CD4-positive, alpha-beta T cell treated with Interleukin-21 for 1 hour (primary cell): ENCODE data around the gene PTPRN2.

Experiments used
- DNase-seq: peaks from one replicate; pipeline ENCODE4 v3.0.0-alpha.2; 2020

The PTPRN2 gene

GRCh38 chr7:158329014-158329610, 258.5 kb downstream of the PTPRN2 start:
- no peak for DNase-seq

GRCh38 chr7:158328376-158329013, 259.1 kb downstream of the PTPRN2 start:
- DNase-seq, result no peak

DNA sequence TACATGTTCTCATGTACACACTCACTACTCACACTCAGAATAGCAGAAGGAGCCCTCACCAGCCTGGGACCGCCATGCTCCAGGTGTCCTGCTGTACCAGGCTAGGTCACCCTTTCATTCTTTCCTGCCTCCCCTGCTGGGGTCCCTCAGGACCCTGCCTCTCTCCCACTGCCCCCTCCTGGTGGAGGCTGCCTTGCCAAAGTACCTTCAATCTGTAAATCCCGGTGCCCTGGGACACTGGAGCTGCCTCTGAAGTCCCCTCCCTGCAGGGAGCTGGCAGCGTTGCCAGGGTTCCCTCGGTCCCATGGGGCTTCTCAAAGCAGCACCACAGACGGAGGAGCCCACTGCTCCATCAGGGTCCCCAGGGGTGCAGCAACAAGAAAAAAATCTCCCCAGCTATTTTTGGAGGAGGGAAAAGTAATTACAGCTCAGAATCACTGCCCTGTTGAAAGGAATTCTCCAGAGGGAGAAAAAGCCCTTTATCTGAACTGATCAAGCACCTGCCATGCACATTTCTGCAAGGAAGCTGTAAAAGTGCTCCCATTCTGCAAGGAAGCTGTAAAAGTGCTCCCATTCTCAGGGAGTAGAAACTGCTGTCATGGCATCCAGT, 259.9 kb downstream of the PTPRN2 start:
- no peak for DNase-seq

GRCh38 chr7:158327012-158327411, 260.6 kb downstream of the PTPRN2 start:
- DNase-seq, result no peak

- DNase-seq, result no peak
Observed at GRCh38 chr7:158325530-158326381, 261.9 kb downstream of the PTPRN2 start.

- no peak for DNase-seq
Observed at GRCh38 chr7:158324397-158325360, 262.9 kb downstream of the PTPRN2 start.

DNA sequence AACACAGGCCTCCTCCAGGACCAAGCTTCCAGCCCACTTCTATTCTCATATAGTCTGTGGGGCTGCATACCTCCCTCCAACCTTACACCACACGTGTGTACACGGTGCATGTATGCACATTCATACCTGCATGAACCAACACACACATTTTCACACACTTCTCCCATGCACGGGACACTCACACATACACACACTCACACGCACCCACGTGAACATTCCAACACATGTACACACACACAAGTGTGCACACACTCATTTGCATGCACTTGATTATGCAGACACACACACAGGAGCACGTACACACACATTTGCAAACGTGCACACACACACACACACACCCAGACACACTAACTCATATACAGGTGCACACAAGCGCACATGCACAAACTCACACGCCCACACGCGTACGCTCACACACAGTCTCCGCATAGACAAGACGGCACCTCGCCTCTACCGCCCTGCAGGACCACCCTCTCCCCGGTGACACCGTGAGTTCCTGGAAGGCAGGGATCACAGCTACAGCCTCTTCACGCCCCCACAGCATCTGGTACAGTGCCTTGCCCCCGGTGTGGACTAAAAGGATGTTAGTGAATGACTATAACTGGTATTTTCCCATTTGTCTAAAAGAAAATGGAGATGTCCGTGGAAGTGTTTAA, 263.8 kb downstream of the PTPRN2 start:
- no peak for DNase-seq

DNA sequence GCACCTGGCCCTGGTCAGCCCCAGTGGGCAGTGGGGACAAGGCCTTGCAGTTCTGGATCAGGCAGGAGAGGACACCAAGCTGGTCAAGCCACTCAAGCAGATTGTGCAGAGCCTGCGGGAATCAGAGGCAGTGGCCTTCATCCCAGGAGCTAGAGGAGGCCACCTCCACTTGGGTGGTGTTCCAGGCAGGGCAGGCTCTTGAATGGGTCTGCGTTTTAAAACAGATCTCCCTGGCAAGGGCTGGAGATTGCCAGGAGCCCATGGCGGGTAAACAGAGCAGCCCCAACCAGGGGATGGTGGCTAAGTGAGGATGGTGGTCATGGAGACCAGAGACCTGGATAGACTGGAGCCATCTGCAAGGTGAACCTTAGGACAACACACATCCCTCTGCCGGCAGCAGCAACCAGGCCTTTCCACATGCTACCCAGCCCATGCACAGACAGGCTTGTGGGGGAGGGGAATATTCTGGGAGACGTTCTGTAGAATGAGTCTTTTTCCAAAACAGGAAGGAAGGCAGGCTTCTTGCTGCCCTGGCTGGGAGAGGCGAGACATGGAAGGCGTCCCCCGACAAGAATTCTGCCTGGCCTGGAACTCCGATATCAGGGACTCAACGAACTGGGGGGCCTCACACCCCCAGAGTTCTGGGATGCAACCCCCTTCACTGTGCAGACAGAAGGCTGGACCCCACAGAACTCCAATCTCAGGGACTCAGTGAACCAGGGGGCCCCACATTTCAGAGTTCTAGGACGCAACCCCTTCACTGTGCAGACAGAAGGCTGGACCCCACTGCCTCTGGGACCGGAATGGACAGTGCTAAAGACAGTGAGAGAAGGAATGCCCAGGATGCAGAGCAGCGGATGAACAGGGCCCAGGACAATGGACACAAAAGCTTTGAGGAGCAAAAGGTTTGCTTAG, 264.8 kb downstream of the PTPRN2 start:
- DNase-seq, result no peak

- DNase-seq, result no peak
Observed at GRCh38 chr7:158321936-158322615, 265.5 kb downstream of the PTPRN2 start.

- DNase-seq, result no peak
Observed at GRCh38 chr7:158321056-158321700, 266.4 kb downstream of the PTPRN2 start.

DNA sequence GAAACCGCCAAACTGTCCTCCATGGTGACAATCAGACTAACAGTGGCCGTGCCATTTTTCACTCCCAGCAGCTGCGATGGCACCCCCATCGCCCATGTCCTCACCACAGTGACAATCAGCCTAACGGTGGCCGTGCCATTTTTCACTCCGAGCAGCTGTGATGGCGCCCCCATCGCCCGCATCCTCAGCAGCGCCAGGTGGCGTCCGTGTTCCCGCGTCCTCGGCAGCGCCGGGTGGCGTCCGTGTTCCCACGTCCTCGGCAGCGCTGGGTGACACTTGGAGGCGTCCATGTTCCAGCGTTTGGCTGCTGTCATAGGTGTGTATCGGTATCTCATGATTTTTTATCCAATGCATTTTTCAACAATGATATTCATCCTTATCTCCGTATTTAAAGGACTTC, 267.3 kb downstream of the PTPRN2 start:
- no peak for DNase-seq

DNA sequence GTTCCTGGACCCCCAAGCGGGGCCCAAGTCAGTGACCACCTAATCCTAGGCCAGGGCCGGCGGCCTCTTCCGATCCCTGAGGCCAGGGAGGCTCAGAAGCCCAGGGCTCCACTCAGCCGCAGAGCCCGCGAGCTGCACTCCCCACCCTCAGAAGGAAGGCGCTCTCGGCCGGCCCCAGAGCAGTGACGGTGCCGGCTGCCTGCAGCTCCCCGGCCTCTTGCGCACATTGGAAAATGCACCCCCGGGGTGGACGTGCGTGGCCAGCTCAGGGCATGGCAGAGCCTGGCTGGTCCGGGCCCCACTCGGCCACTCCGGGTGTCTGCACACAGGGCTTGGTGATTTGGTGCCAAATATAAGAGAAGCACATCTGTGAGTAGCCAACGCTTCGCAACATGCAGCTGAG, 269.1 kb downstream of the PTPRN2 start:
- DNase-seq, result no peak

DNA sequence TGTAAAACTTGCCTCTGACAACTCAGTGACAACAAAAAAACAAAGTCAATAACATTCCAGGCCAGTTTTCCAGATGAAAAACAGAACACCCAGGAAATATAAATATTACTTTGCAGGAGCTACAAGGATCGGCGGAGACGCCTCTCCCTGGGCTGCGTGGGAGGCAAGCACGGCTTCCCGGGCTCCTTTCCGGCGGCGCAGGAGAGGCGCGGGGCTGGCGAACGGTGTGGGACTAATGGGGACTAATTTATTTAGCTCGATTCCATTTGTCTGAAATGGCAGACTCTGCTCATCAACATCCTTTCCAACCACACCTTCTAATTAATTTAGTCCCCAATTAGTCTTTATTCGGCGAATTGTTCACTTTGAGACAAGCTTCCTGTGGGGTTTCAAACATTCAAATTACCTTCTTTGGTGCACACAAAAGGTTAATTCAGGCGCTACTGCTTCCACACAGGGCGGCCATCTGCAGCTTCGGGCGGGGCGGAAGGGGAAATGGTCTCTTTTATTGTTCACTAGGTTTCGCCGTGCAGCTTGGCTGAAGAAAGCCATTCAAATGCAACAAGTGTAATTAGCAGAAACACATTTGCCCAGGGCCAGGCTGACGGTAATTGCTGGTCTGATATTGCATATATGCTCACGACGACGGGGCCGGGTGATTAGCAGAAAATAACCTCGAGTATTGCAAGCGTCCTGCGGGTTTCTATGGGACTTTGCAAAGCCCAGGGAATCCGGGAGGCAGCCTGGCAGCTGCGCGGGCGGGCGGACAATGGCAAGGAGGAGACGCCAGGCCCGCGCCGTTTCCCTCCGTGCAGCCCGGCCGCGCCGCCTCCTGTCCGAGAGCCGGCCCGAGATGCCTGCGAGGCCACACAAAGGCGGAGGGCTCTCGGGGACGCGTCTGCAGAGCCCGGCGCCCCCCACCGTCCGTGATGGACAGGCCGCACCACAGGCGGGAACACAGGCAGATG, 270.1 kb downstream of the PTPRN2 start:
- DNase-seq, result no peak

- no peak for DNase-seq
Observed at GRCh38 chr7:158316466-158317031, 271.1 kb downstream of the PTPRN2 start.

GRCh38 chr7:158315881-158316280, 271.7 kb downstream of the PTPRN2 start:
- DNase-seq, result no peak

DNA sequence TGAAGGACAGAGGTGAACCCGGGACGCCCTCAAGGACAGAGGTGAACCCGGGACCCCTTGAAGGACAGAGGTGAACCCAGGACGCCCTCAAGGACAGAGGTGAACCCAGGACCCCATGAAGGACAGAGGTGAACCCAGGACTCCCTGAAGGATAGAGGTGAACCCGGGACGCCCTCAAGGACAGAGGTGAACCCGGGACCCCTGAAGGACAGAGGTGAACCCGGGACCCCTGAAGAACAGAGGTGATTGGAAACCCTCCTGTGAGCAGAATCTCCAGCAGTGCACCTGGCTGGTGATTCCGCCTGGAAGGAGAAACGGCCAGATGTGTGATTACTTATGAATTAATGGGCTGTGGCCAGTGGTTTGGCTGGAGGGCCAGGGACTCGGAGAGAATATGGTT, 272.3 kb downstream of the PTPRN2 start:
- DNase-seq, result no peak

DNA sequence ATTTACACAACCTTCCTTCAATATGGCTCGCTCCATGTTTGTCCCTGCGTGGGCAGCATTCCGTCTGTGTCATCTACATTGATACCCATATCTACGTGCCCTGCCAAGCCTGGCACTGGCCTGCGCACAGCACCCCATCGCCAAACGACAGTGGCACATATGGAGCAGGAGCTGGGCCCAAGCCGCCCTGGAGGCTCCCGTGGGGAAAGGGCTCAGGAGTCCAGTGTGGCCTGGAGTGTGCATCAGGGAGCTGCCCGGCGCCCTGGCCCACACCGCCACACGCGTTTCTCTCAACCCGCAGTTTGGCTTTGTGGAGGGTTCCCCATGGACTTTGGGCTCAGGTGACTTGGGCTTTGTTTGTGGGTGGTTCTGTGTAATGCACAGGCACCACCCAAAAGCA, 273.2 kb downstream of the PTPRN2 start:
- no peak for DNase-seq

GRCh38 chr7:158313931-158314330, 273.7 kb downstream of the PTPRN2 start:
- no peak for DNase-seq
